ENCODE measurements around the gene FICD. TPM values are rescaled to one million over a fixed set of nuclear protein-coding genes. Genes with fewer than 3 reads are reported as not detected.

FICD gene
- total RNA-seq, 4 donors from 2014 or later, result 1.6 to 4.0 (median 2.1) TPM

DNA sequence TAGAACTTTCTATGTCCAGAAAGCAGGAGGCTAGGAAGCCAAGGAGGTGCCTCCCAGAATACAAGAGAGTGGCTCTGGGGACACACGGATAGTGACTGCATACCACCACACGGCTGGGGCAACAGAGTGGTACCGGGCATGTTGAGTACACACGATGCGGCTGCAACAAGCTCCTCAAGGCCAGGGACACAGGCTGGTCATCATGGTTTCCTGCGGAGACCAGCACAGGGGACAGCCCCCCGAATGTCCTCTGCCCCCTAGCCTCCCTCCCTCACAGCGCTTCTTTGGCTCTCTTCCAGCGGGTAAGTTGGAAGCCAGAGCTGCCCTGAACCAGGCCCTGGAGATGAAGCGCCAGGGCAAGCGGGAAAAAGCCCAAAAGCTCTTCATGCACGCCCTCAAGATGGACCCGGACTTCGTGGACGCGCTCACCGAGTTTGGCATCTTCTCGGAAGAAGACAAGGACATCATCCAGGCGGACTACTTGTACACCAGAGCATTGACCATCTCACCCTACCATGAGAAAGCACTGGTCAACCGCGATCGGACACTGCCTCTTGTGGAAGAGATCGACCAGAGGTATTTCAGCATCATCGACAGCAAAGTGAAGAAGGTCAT, 3.1 kb downstream of the FICD start:
- peaks cover 12 to 22% (median 16%) of the 10 kb centered on the region in 3 donors for H3K4me1 ChIP-seq

GRCh38 chr12:108518716-108519496, 3.8 kb downstream of the FICD start:
- H3K9me3 ChIP-seq, result no peaks in the 10 kb centered on the region
- H3K27me3 ChIP-seq, result no peaks in the 10 kb centered on the region
- H3K4me3 ChIP-seq, result no peak overlapping the region
- no peak overlapping the region for H3K27ac ChIP-seq
- DNase-seq, result no peak
- peaks cover 14 to 69% (median 45%) of the 10 kb centered on the region in 3 donors for H3K36me3 ChIP-seq
- intact Hi-C loops (cut with DNase I), result no loop called here
- 84 to 88% methylated on average over 17 to 21 of the region's 39 CpGs for WGBS, 2 donors
- TF ChIP-seq, protein P1, sequence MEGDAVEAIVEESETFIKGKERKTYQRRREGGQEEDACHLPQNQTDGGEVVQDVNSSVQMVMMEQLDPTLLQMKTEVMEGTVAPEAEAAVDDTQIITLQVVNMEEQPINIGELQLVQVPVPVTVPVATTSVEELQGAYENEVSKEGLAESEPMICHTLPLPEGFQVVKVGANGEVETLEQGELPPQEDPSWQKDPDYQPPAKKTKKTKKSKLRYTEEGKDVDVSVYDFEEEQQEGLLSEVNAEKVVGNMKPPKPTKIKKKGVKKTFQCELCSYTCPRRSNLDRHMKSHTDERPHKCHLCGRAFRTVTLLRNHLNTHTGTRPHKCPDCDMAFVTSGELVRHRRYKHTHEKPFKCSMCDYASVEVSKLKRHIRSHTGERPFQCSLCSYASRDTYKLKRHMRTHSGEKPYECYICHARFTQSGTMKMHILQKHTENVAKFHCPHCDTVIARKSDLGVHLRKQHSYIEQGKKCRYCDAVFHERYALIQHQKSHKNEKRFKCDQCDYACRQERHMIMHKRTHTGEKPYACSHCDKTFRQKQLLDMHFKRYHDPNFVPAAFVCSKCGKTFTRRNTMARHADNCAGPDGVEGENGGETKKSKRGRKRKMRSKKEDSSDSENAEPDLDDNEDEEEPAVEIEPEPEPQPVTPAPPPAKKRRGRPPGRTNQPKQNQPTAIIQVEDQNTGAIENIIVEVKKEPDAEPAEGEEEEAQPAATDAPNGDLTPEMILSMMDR (IDR thresholded peaks at IDR 0.05), result no peak
- TF ChIP-seq POLR2A (IDR thresholded peaks at IDR 0.05), result no peak
- peaks cover 12 to 22% (median 16%) of the 10 kb centered on the region in 3 donors for H3K4me1 ChIP-seq

More for the DNA sequence above, 3.1 kb downstream of the FICD start:
- no peak overlapping the region for H3K27ac ChIP-seq
- H3K9me3 ChIP-seq, result no peaks in the 10 kb centered on the region
- no peak for TF ChIP-seq POLR2A (IDR thresholded peaks at IDR 0.05)
- TF ChIP-seq, protein P1 (IDR thresholded peaks at IDR 0.05), result no peak
- H3K36me3 ChIP-seq, result peaks cover 10 to 62% (median 40%) of the 10 kb centered on the region in 3 donors
- no peaks in the 10 kb centered on the region for H3K27me3 ChIP-seq
- H3K4me3 ChIP-seq, result no peak overlapping the region
- intact Hi-C loops (cut with DNase I), result no loop called here
- 89 to 90% methylated on average over 14 to 22 of the region's 24 CpGs for WGBS, 2 donors
- no peak for DNase-seq

GRCh38 chr12:108519558-108519957, 4.5 kb downstream of the FICD start:
- H3K27ac ChIP-seq, result no peak overlapping the region
- DNase-seq, result no peak
- H3K27me3 ChIP-seq, result no peaks in the 10 kb centered on the region
- H3K9me3 ChIP-seq, result no peaks in the 10 kb centered on the region
- peaks cover 10 to 20% (median 13%) of the 10 kb centered on the region in 3 donors for H3K4me1 ChIP-seq
- WGBS, 2 donors, result 53 to 64% methylated on average over 4 of the region's 4 CpGs
- peaks cover 14 to 75% (median 51%) of the 10 kb centered on the region in 3 donors for H3K36me3 ChIP-seq
- intact Hi-C loops (cut with DNase I), result no loop called here
- H3K4me3 ChIP-seq, result no peak overlapping the region
- no peak for TF ChIP-seq POLR2A (IDR thresholded peaks at IDR 0.05)
- TF ChIP-seq, protein P1 (IDR thresholded peaks at IDR 0.05), result no peak

DNA sequence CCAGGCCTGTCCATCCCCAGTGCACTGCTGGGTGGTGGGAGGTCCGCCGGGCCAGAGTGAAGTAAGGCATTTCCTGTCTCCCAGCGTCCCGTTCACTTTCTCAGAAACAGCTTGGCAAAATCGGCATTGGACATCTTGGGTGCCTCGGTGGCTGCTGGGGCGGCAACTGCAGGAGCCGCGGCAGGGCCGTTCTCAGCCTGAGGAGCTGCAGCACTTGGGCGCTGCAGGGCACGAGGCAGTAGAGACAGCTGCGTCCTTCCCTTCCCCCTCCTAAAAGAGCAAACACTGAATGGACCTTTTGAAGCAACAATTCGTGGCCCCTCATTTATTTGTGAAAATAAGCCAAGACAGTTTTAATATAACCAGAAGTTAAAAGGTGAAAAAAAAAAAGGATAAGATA, 8.3 kb downstream of the FICD start:
- intact Hi-C loops (cut with DNase I), result no loop called here
- Histone ChIP-seq H3K4me1 (no peaks in the 10 kb centered on the region), H3K36me3 (peaks cover 31 to 100% (median 81%) of the 10 kb centered on the region in 3 donors), H3K4me3 (no peak overlapping the region), H3K27ac (no peak overlapping the region), H3K9me3 (no peaks in the 10 kb centered on the region), H3K27me3 (no peaks in the 10 kb centered on the region)
- WGBS, 2 donors, result 81 to 85% methylated on average over 6 to 9 of the region's 14 CpGs
- no peak for TF ChIP-seq POLR2A (IDR thresholded peaks at IDR 0.05)
- TF ChIP-seq, protein P1 (IDR thresholded peaks at IDR 0.05), result no peak
- no peak for DNase-seq

DNA sequence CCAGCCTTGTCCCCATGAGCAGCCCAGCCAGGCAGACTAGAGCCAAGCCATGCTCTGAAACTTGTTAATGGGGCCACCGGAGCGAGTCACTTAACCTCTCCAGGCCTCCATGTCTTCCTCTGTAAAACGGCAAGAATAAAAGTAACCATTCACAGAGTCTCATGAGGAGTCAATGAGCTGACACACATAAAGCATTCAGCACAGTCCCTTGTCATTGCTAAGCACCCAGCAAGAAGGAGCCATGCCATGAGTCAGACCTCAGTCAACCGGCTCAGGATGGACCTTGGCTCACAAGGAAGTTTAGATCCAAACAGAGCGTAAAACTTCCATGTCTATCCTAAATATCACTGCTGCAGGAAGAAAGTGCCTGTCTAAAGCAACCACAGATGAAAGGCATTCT, 10.6 kb downstream of the FICD start:
- WGBS, 2 donors, result 66 to 73% methylated on average over 4 to 5 of the region's 5 CpGs
- DNase-seq, result no peak
- peaks cover 45 to 100% (median 83%) of the 10 kb centered on the region in 3 donors for H3K36me3 ChIP-seq

More for the DNA sequence above, 10.6 kb downstream of the FICD start:
- H3K27me3 ChIP-seq, result no peaks in the 10 kb centered on the region
- H3K4me3 ChIP-seq, result no peak overlapping the region
- intact Hi-C loops (cut with DNase I), result no loop called here
- no peak for TF ChIP-seq POLR2A (IDR thresholded peaks at IDR 0.05)
- TF ChIP-seq, protein P1 (IDR thresholded peaks at IDR 0.05), result no peak
- no peaks in the 10 kb centered on the region for H3K9me3 ChIP-seq
- no peak overlapping the region for H3K27ac ChIP-seq
- no peaks in the 10 kb centered on the region for H3K4me1 ChIP-seq
